ENCODE data around the gene GALNT18. TPM values are rescaled to one million over a fixed set of nuclear protein-coding genes. Genes with fewer than 3 reads are reported as not detected.

The GALNT18 gene
- total RNA-seq, 1 donor: 4.7 TPM

DNA sequence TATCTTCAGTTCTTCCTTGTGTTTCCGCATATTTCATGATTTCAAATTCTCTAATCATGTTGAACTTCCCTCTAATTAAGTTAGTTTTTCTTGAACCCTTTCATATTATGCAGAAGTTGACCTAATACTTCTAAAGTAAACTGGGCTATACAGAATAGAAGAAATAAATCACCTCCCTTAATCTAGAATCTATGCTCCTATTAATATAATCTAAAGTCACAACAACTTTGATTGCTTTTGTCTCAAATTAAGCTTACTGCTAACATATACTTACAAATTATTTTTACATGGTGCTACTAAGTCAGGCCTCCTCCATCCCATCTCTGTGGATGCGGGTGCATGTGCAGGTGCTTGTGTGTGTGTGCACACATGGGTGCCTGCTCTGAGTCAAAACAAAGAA, 241.5 kb downstream of the GALNT18 start:
- no peak overlapping the region for H3K4me2 ChIP-seq (ENCODE audit: insufficient read depth, low read length)
- H3K4me3 ChIP-seq (ENCODE audit: insufficient read depth, low read length): no peak overlapping the region
- H3K27ac ChIP-seq (ENCODE audit: low read depth, low read length): no peak overlapping the region
- TF ChIP-seq, protein P1, sequence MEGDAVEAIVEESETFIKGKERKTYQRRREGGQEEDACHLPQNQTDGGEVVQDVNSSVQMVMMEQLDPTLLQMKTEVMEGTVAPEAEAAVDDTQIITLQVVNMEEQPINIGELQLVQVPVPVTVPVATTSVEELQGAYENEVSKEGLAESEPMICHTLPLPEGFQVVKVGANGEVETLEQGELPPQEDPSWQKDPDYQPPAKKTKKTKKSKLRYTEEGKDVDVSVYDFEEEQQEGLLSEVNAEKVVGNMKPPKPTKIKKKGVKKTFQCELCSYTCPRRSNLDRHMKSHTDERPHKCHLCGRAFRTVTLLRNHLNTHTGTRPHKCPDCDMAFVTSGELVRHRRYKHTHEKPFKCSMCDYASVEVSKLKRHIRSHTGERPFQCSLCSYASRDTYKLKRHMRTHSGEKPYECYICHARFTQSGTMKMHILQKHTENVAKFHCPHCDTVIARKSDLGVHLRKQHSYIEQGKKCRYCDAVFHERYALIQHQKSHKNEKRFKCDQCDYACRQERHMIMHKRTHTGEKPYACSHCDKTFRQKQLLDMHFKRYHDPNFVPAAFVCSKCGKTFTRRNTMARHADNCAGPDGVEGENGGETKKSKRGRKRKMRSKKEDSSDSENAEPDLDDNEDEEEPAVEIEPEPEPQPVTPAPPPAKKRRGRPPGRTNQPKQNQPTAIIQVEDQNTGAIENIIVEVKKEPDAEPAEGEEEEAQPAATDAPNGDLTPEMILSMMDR (IDR thresholded peaks at IDR 0.05; ENCODE audit: extremely low read depth, low read depth, low read length): no peak
- no peaks in the 10 kb centered on the region for H3K9me3 ChIP-seq (ENCODE audit: low read depth, low read length)
- no peak overlapping the region for H2AFZ ChIP-seq (ENCODE audit: low read length)
- H3K36me3 ChIP-seq (ENCODE audit: insufficient read depth, low read length): no peaks in the 10 kb centered on the region
- no peaks in the 10 kb centered on the region for H3K79me2 ChIP-seq (ENCODE audit: insufficient read depth, low read length)
- H3K27me3 ChIP-seq (ENCODE audit: insufficient read depth, low read length): no peaks in the 10 kb centered on the region
- no peaks in the 10 kb centered on the region for H3K4me1 ChIP-seq (ENCODE audit: insufficient read depth, low read length)
- no peaks in the 10 kb centered on the region for H4K20me1 ChIP-seq (ENCODE audit: insufficient read depth, low read length)
- DNase-seq (ENCODE audit: insufficient read length, low spot score, missing footprints): no peak

DNA sequence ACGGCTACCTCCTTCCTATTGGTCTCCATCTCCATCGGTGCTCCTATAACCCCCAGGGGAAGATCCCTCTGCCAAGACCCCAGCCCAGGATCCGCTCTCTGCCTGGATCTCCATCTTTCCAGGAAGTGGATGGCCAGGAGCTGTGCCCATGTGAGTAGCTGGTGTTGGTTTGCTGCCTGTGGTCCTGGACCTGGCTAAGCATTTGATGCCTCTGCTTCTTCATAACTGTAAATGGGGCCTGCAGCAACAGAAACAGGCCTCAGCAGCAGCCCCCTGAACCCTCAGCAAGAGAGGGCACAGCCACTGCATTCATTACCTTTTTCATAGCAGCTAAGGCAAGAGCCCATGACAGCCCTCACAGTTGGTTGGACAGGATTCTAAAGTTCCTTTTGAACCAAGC, 242.1 kb downstream of the GALNT18 start:
- Histone ChIP-seq H3K4me2 (ENCODE audit: insufficient read depth, low read length) (no peak overlapping the region), H3K4me3 (ENCODE audit: insufficient read depth, low read length) (no peak overlapping the region), H4K20me1 (ENCODE audit: insufficient read depth, low read length) (no peaks in the 10 kb centered on the region), H2AFZ (ENCODE audit: low read length) (no peak overlapping the region), H3K36me3 (ENCODE audit: insufficient read depth, low read length) (no peaks in the 10 kb centered on the region), H3K9me3 (ENCODE audit: low read depth, low read length) (no peaks in the 10 kb centered on the region), H3K4me1 (ENCODE audit: insufficient read depth, low read length) (no peaks in the 10 kb centered on the region), H3K27me3 (ENCODE audit: insufficient read depth, low read length) (no peaks in the 10 kb centered on the region), H3K79me2 (ENCODE audit: insufficient read depth, low read length) (no peaks in the 10 kb centered on the region), H3K27ac (ENCODE audit: low read depth, low read length) (no peak overlapping the region)
- no peak for DNase-seq (ENCODE audit: insufficient read length, low spot score, missing footprints)
- TF ChIP-seq, protein P1 (IDR thresholded peaks at IDR 0.05; ENCODE audit: extremely low read depth, low read depth, low read length): no peak

DNA sequence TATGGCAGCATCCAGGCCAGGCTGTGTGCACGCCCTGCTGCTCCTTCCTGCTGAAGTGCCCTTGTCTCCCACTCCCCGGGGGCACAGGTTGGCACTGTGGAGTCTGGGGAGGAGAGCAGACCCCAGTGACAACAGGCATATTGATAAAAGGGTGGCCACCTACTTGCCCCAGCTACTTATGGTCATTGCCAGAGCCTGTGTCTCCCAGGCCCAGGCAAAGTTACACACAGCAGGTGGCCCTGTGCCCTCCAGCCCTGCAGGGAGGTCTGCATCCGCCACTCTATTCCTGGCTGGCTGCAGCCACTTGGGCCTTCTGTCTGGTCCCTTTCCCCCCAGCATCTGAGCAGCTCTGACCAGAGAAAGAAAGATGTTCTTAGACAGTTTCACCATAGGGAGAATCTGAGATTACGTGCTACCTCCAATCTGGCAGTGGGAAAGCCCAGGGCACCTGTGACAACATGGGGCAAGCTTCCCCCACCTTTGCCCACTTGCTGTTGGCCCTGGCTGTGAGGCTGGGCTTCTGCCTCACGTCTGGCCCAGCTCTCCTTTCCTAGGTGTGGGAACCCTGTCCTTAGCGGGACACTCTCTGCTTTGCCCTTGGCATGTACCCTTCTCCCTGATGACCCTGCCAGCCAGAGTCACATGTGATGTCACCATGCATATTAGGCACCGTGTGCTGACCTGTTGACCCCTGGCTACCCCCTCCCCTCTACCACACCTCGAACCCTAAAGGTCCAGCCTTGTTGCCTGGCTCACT, 243.4 kb downstream of the GALNT18 start:
- no peak overlapping the region for H3K27ac ChIP-seq (ENCODE audit: low read depth, low read length)
- no peaks in the 10 kb centered on the region for H4K20me1 ChIP-seq (ENCODE audit: insufficient read depth, low read length)
- no peak overlapping the region for H3K4me3 ChIP-seq (ENCODE audit: insufficient read depth, low read length)
- no peaks in the 10 kb centered on the region for H3K9me3 ChIP-seq (ENCODE audit: low read depth, low read length)
- TF ChIP-seq, protein P1 (IDR thresholded peaks at IDR 0.05; ENCODE audit: extremely low read depth, low read depth, low read length): no peak
- no peak for DNase-seq (ENCODE audit: insufficient read length, low spot score, missing footprints)
- no peak overlapping the region for H3K4me2 ChIP-seq (ENCODE audit: insufficient read depth, low read length)
- no peaks in the 10 kb centered on the region for H3K36me3 ChIP-seq (ENCODE audit: insufficient read depth, low read length)
- H3K4me1 ChIP-seq (ENCODE audit: insufficient read depth, low read length): no peaks in the 10 kb centered on the region
- H2AFZ ChIP-seq (ENCODE audit: low read length): no peak overlapping the region
- H3K27me3 ChIP-seq (ENCODE audit: insufficient read depth, low read length): no peaks in the 10 kb centered on the region
- no peaks in the 10 kb centered on the region for H3K79me2 ChIP-seq (ENCODE audit: insufficient read depth, low read length)

- TF ChIP-seq, protein P1 (IDR thresholded peaks at IDR 0.05; ENCODE audit: extremely low read depth, low read depth, low read length): no peak
- H3K27me3 ChIP-seq (ENCODE audit: insufficient read depth, low read length): no peaks in the 10 kb centered on the region
- H3K36me3 ChIP-seq (ENCODE audit: insufficient read depth, low read length): no peaks in the 10 kb centered on the region
- H3K27ac ChIP-seq (ENCODE audit: low read depth, low read length): no peak overlapping the region
- H2AFZ ChIP-seq (ENCODE audit: low read length): no peak overlapping the region
- no peak overlapping the region for H3K4me2 ChIP-seq (ENCODE audit: insufficient read depth, low read length)
- no peaks in the 10 kb centered on the region for H3K4me1 ChIP-seq (ENCODE audit: insufficient read depth, low read length)
- no peaks in the 10 kb centered on the region for H3K9me3 ChIP-seq (ENCODE audit: low read depth, low read length)
- no peak for DNase-seq (ENCODE audit: insufficient read length, low spot score, missing footprints)
- no peaks in the 10 kb centered on the region for H4K20me1 ChIP-seq (ENCODE audit: insufficient read depth, low read length)
- H3K79me2 ChIP-seq (ENCODE audit: insufficient read depth, low read length): no peaks in the 10 kb centered on the region
- no peak overlapping the region for H3K4me3 ChIP-seq (ENCODE audit: insufficient read depth, low read length)
These were observed 247.3 kb downstream of the GALNT18 start for GRCh38 chr11:11374358-11375148.

Data from osteoblast (primary cell).